Upper lobe of left lung (tissue), 4 donors: ENCODE results near the gene CHST8.

Source experiments
- POLR2AphosphoS5 ChIP-seq, 2 donors: sonication (generic); formaldehyde crosslinking; IDR thresholded peaks; one replicate each; pipeline ENCODE4 v1.5.1; 2017; ENCODE audit warnings: antibody characterized with exemption in 2 of 2
- TF ChIP-seq, protein P1 (sequence below), 6 experiments: fragments of 450-650 bp in 4 of 6; fragments of 200-600 bp in 2 of 6; sonication (generic) in 2 of 6; IDR thresholded peaks; one replicate each; pipeline ENCODE4 v1.5.1; 2016 to 2019; ENCODE audit warnings: antibody characterized with exemption in 6 of 6

DNA sequence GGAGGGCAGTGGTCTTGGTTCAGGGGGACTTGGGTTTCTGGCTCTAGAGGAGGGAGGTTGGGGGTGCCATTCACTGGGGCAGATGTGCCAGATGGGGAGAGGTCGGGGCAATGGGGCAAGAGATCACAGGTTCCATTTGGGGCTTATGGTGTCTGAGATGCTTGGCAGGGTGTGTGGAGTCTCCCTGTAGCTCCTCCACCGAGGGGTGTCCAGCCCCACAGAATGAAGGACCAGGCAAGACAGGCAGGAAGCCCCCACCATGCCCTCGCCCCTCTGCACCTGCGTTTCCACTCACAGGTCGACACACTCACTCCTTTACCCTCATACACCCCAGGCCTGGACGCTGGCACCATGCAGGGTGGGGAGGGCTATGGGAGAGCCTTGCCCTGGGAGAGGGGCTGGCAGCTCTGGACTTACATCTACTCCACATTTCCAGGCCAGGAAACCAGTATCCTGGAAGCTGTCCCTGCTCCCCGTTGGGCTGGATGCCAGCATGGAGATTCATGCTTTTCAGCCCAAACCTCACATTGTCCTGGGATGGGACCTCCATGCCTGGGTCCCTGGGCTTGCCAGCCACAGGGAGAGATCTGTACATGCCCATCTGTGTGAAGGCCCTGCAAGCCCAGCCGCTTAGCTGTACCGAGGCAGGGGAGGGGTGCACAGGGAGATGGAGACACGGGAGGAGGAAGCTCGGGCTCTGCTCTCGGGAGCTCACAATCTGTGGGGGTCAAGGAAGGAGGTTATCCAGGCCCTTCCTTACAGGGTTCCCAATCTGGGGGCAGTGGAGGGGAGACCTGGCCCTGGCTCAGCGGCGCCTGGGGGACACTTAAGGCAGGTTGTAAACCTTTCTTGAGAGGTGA lies 77.1 kb downstream of the CHST8 start:
- no peak for TF ChIP-seq POLR2AphosphoS5 (IDR thresholded peaks at IDR 0.05)
- TF ChIP-seq, protein P1, sequence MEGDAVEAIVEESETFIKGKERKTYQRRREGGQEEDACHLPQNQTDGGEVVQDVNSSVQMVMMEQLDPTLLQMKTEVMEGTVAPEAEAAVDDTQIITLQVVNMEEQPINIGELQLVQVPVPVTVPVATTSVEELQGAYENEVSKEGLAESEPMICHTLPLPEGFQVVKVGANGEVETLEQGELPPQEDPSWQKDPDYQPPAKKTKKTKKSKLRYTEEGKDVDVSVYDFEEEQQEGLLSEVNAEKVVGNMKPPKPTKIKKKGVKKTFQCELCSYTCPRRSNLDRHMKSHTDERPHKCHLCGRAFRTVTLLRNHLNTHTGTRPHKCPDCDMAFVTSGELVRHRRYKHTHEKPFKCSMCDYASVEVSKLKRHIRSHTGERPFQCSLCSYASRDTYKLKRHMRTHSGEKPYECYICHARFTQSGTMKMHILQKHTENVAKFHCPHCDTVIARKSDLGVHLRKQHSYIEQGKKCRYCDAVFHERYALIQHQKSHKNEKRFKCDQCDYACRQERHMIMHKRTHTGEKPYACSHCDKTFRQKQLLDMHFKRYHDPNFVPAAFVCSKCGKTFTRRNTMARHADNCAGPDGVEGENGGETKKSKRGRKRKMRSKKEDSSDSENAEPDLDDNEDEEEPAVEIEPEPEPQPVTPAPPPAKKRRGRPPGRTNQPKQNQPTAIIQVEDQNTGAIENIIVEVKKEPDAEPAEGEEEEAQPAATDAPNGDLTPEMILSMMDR (IDR thresholded peaks at IDR 0.05) = no peak
